Prostate gland (tissue), 2 donors: Measurements from ENCODE around the gene LRBA.

Experiments
- POLR2A ChIP-seq: fragments of 450-650 bp; IDR thresholded peaks from one replicate; pipeline ENCODE4 v1.6.1; 2016; ENCODE audit warnings: antibody characterized with exemption, mild to moderate bottlenecking
- TF ChIP-seq, protein P1 (sequence below), 4 experiments: fragments of 200-600 bp in 2 of 4; fragments of 450-650 bp in 2 of 4; sonication (generic) in 2 of 4; IDR thresholded peaks; 1 replicate in 3 of 4; 2 replicates in 1 of 4; pipeline ENCODE4 v1.5.1; 2016 to 2019; ENCODE audit warnings: antibody characterized with exemption in 4 of 4, mild to moderate bottlenecking in 2 of 4, moderate library complexity in 2 of 4

DNA sequence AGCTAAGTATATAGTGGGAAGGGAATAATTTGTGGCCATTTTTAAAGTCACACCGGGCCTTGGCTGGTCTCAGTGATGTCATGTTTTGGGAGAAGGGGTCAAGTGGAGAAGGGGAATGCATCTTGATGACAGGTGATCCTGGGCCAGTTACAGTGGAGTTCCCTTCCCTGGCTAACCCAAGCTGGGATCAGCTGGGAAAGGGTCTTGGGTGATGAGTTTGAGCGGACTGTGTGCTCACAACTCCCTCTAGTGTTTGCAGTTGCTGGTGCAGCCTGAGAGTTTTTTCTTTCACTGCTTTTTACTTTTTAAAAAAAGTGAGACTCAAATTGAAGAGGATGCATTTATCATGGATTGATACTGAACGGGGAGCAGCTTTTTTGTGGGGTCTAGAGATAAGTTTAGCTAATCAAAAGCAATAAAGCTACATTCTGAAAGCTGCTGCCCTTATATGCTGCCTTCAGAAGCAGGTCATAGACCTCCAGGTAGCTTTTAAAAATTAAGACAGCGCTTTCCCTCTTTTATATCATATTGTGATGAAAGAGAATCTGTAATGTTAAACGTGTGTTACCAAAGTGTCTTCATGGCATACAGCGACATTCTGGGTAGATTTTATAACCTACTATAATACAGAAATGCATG, 772.1 kb downstream of the LRBA start:
- TF ChIP-seq, protein P1, sequence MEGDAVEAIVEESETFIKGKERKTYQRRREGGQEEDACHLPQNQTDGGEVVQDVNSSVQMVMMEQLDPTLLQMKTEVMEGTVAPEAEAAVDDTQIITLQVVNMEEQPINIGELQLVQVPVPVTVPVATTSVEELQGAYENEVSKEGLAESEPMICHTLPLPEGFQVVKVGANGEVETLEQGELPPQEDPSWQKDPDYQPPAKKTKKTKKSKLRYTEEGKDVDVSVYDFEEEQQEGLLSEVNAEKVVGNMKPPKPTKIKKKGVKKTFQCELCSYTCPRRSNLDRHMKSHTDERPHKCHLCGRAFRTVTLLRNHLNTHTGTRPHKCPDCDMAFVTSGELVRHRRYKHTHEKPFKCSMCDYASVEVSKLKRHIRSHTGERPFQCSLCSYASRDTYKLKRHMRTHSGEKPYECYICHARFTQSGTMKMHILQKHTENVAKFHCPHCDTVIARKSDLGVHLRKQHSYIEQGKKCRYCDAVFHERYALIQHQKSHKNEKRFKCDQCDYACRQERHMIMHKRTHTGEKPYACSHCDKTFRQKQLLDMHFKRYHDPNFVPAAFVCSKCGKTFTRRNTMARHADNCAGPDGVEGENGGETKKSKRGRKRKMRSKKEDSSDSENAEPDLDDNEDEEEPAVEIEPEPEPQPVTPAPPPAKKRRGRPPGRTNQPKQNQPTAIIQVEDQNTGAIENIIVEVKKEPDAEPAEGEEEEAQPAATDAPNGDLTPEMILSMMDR (IDR thresholded peaks at IDR 0.05): peak; percentile 45 to 70 (median 64)
- TF ChIP-seq POLR2A: no peak
